HEK293 (cell line): ENCODE measurements around the gene NFS1.
A peak's percentile ranks its signal among the peaks of the same experiment; 100 is the strongest.

Experiments used
- CTCF ChIA-PET: fragments of 350-600 bp; formaldehyde crosslinking; extraction: SDS; loops from one replicate; lab custom pipeline; 2021; ENCODE audit warnings: antibody characterized with exemption; lab: Yijun Ruan, JAX
- POLR2A ChIA-PET: fragments of 300-600 bp; formaldehyde crosslinking; extraction: SDS; loops from one replicate; lab custom pipeline; 2020; ENCODE audit warnings: antibody characterized with exemption, inconsistent platforms; lab: Yijun Ruan, JAX
- H3K27ac ChIP-seq: fragments of 200-500 bp; sonication (Bioruptor generic); 2 replicates; pipeline ENCODE4 v1.5.1; 2014; ENCODE audit warnings: low read depth, low read length, control low read depth, inconsistent platforms; ENCODE audit errors: extremely low read depth
- H3K36me3 ChIP-seq, 2 experiments: fragments of 200-500 bp in 1 of 2; sonication (Bioruptor generic) in 1 of 2; 1 replicate in 1 of 2; 2 replicates in 1 of 2; pipeline ENCODE4 v1.5.1; 2014 to 2017; ENCODE audit warnings: inconsistent platforms in 2 of 2, low read length in 2 of 2; ENCODE audit not compliant: control insufficient read depth in 2 of 2, insufficient read depth in 1 of 2
- H3K4me1 ChIP-seq: fragments of 200-500 bp; sonication (Bioruptor generic); 2 replicates; pipeline ENCODE4 v1.5.1; 2014; ENCODE audit warnings: mild to moderate bottlenecking, low read length, inconsistent platforms; ENCODE audit not compliant: control insufficient read depth, insufficient read depth
- H3K4me3 ChIP-seq: 2 replicates; pipeline ENCODE4 v1.5.1; 2011; ENCODE audit warnings: low read depth, mild to moderate bottlenecking, control low read depth, low read length, moderate library complexity
- H3K9me3 ChIP-seq: fragments of 200-500 bp; sonication (Bioruptor generic); 2 replicates; pipeline ENCODE4 v1.5.1; 2014; ENCODE audit warnings: low read depth, low read length, inconsistent platforms; ENCODE audit not compliant: control insufficient read depth, insufficient read depth
- BCL11A ChIP-seq: fragments of 450-650 bp; formaldehyde crosslinking; IDR thresholded peaks from 2 replicates; pipeline ENCODE4 v1.5.1; 2016; ENCODE audit warnings: low read depth, missing biosample characterization, missing genetic modification characterization
- GLI2 ChIP-seq: fragments of 450-650 bp; formaldehyde crosslinking; IDR thresholded peaks from 2 replicates; pipeline ENCODE4; 2017; ENCODE audit warnings: missing biosample characterization, missing genetic modification characterization, low read depth, borderline replicate concordance
- MYNN ChIP-seq: fragments of 450-650 bp; formaldehyde crosslinking; IDR thresholded peaks from 2 replicates; pipeline ENCODE4 v1.5.1; 2016; ENCODE audit warnings: missing biosample characterization, missing genetic modification characterization, borderline replicate concordance
- PRDM1 ChIP-seq: fragments of 450-650 bp; formaldehyde crosslinking; IDR thresholded peaks from 2 replicates; pipeline ENCODE4; 2016; ENCODE audit warnings: missing biosample characterization, missing genetic modification characterization
- PRDM2 ChIP-seq: fragments of 450-650 bp; formaldehyde crosslinking; IDR thresholded peaks from 2 replicates; pipeline ENCODE4 v1.5.1; 2016; ENCODE audit warnings: missing biosample characterization, missing genetic modification characterization, borderline replicate concordance
- PRDM6 ChIP-seq: fragments of 450-650 bp; formaldehyde crosslinking; IDR thresholded peaks from 2 replicates; pipeline ENCODE4 v1.5.1; 2017; ENCODE audit warnings: missing biosample characterization, missing genetic modification characterization
- SALL2 ChIP-seq: fragments of 450-650 bp; formaldehyde crosslinking; IDR thresholded peaks from 2 replicates; pipeline ENCODE4 v1.5.0; 2017; ENCODE audit warnings: missing biosample characterization, mild to moderate bottlenecking, missing genetic modification characterization, borderline replicate concordance
- WT1 ChIP-seq: fragments of 450-650 bp; formaldehyde crosslinking; IDR thresholded peaks from 2 replicates; pipeline ENCODE4 v1.5.1; 2016; ENCODE audit warnings: missing biosample characterization, missing genetic modification characterization
- YY1 ChIP-seq: fragments of 450-650 bp; formaldehyde crosslinking; IDR thresholded peaks from 2 replicates; pipeline ENCODE4 v1.5.1; 2018; ENCODE audit warnings: missing biosample characterization, missing genetic modification characterization
- ZBTB20 ChIP-seq: fragments of 450-650 bp; formaldehyde crosslinking; IDR thresholded peaks from 2 replicates; pipeline ENCODE4 v1.5.1; 2016; ENCODE audit warnings: missing biosample characterization, missing genetic modification characterization
- ZNF114 ChIP-seq: fragments of 450-650 bp; formaldehyde crosslinking; IDR thresholded peaks from 2 replicates; pipeline ENCODE4 v1.5.0; 2017; ENCODE audit warnings: missing biosample characterization, missing genetic modification characterization
- ZNF121 ChIP-seq: fragments of 450-650 bp; formaldehyde crosslinking; IDR thresholded peaks from 2 replicates; pipeline ENCODE4 v1.5.1; 2016; ENCODE audit warnings: missing biosample characterization, missing genetic modification characterization
- ZNF239 ChIP-seq: fragments of 450-650 bp; formaldehyde crosslinking; IDR thresholded peaks from 2 replicates; pipeline ENCODE4 v1.5.1; 2016; ENCODE audit warnings: missing biosample characterization, missing genetic modification characterization
- ZNF391 ChIP-seq: fragments of 450-650 bp; formaldehyde crosslinking; IDR thresholded peaks from 2 replicates; pipeline ENCODE4 v1.5.1; 2016; ENCODE audit warnings: low read depth, missing biosample characterization, missing genetic modification characterization, borderline replicate concordance
- ZNF513 ChIP-seq: fragments of 450-650 bp; IDR thresholded peaks from 2 replicates; pipeline ENCODE4 v1.5.1; 2018; ENCODE audit warnings: missing biosample characterization, missing genetic modification characterization
- ZNF518A ChIP-seq: fragments of 450-650 bp; formaldehyde crosslinking; conservative IDR thresholded peaks from 2 replicates; pipeline ENCODE4 v1.5.1; 2016; ENCODE audit warnings: low read depth, missing biosample characterization, missing genetic modification characterization
- ZNF529 ChIP-seq: fragments of 450-650 bp; formaldehyde crosslinking; IDR thresholded peaks from 2 replicates; pipeline ENCODE4 v1.5.1; 2017; ENCODE audit warnings: missing genetic modification characterization, missing biosample characterization; ENCODE audit not compliant: insufficient replicate concordance
- ZNF596 ChIP-seq: fragments of 450-650 bp; IDR thresholded peaks from 2 replicates; pipeline ENCODE4 v1.5.0; 2018; ENCODE audit warnings: missing biosample characterization, mild to moderate bottlenecking, missing genetic modification characterization, moderate library complexity
- ZNF658 ChIP-seq: fragments of 450-650 bp; formaldehyde crosslinking; IDR thresholded peaks from 2 replicates; pipeline ENCODE4; 2016; ENCODE audit warnings: missing biosample characterization, missing genetic modification characterization
- ZSCAN18 ChIP-seq: fragments of 450-650 bp; formaldehyde crosslinking; IDR thresholded peaks from 2 replicates; pipeline ENCODE4 v1.5.1; 2016; ENCODE audit warnings: missing biosample characterization, missing genetic modification characterization

The NFS1 gene

GRCh38 chr20:35650632-35651031 lies 48.5 kb downstream of the NFS1 start:
- CTCF ChIA-PET: no interaction called here
- POLR2A ChIA-PET: no interaction called here
- TF ChIP-seq ZNF114 (tag by site-specific recombination) (no peak), ZNF513 (tag by site-specific recombination) (no peak), ZNF658 (tag by site-specific recombination) (no peak), ZNF596 (tag by site-specific recombination) (no peak), ZNF121 (no peak), ZNF239 (tag by site-specific recombination) (no peak), YY1 (tag by site-specific recombination) (no peak), MYNN (tag by site-specific recombination) (no peak), ZNF518A (no peak), ZNF391 (tag by site-specific recombination) (no peak), ZSCAN18 (no peak), PRDM1 (tag by site-specific recombination) (no peak), ZNF529 (tag by site-specific recombination) (no peak), SALL2 (no peak)
- H3K36me3 ChIP-seq: peaks cover 0 to 44% of the 10 kb centered on the region in 2 experiments; a peak in 2 of 3 replicates
- H3K4me3 ChIP-seq: no peak overlapping the region
- H3K4me1 ChIP-seq: 0 out of 2 replicates have a peak, but pooled peaks cover 3% of the 10 kb centered on the region
- no peak overlapping the region for H3K27ac ChIP-seq
- no peaks in the 10 kb centered on the region for H3K9me3 ChIP-seq

GRCh38 chr20:35648836-35649235 lies 50.3 kb downstream of the NFS1 start:
- Histone ChIP-seq H3K4me3 (no peak overlapping the region), H3K36me3 (peaks cover 0 to 28% of the 10 kb centered on the region in 2 experiments; a peak in 2 of 3 replicates), H3K27ac (no peak overlapping the region), H3K9me3 (no peaks in the 10 kb centered on the region), H3K4me1 (0 out of 2 replicates have a peak, but pooled peaks cover 3% of the 10 kb centered on the region)
- ChIA-PET POLR2A (no interaction called here), CTCF (interaction anchor here (0.5 to 1.2 kb wide), 2 partner anchors 37 to 491 kb away, joined by 4 read pairs; no protein-coding TSS in a partner anchor)
- TF ChIP-seq PRDM6: peak; percentile 28; the same call in 1 of the 2 replicates
- TF ChIP-seq BCL11A (tag by site-specific recombination): no peak
- TF ChIP-seq WT1: no peak
- no peak for TF ChIP-seq GLI2 (tag by site-specific recombination)
- no peak for TF ChIP-seq ZBTB20 (tag by site-specific recombination)
- TF ChIP-seq PRDM2 (tag by site-specific recombination): no peak
